Forelimb muscle (tissue), 1 donor: ENCODE measurements around the gene CCDC117. TPM values are rescaled to one million over a fixed set of nuclear protein-coding genes. Genes with fewer than 3 reads are reported as not detected.
A peak's percentile ranks its signal among the peaks of the same experiment; 100 is the strongest.

Experiments used
- DNase-seq: peaks from one replicate; pipeline ENCODE4 v3.0.0-alpha.2; 2013; ENCODE audit warnings: low read depth
- polyA plus RNA-seq: library from polyadenylated mRNA; unstranded; fragments of 120-200 nt; gene quantifications from one replicate; pipeline ENCODE4 v1.2.1, GENCODE V29; 2013; ENCODE audit not compliant: insufficient read length

The CCDC117 gene
- polyA plus RNA-seq, 1 donor = 23.0 TPM

- no peak for DNase-seq
These were observed 3.0 kb upstream of the CCDC117 start for GRCh38 chr22:28769394-28770085.

- no peak for DNase-seq
These were observed 1.2 kb upstream of the CCDC117 start for GRCh38 chr22:28771195-28771791.

- no peak for DNase-seq
These were observed 969 bp downstream of the CCDC117 start for GRCh38 chr22:28773461-28773867.

- no peak for DNase-seq
These were observed 1.9 kb downstream of the CCDC117 start for GRCh38 chr22:28774378-28774777.

GRCh38 chr22:28779833-28780232 lies 7.3 kb downstream of the CCDC117 start:
- no peak for DNase-seq

- no peak for DNase-seq
These were observed 7.8 kb downstream of the CCDC117 start for GRCh38 chr22:28780296-28780695.

- DNase-seq = no peak
These were observed 11.5 kb downstream of the CCDC117 start for GRCh38 chr22:28783786-28784671.

- no peak for DNase-seq
These were observed 16.1 kb downstream of the CCDC117 start for GRCh38 chr22:28788601-28789000.

GRCh38 chr22:28791124-28791523 lies 18.6 kb downstream of the CCDC117 start:
- DNase-seq = no peak

- DNase-seq = no peak
These were observed 19.5 kb downstream of the CCDC117 start for GRCh38 chr22:28791841-28792490.

- DNase-seq = no peak
These were observed 20.2 kb downstream of the CCDC117 start for GRCh38 chr22:28792491-28793383.

- DNase-seq = no peak
These were observed 21.6 kb downstream of the CCDC117 start for GRCh38 chr22:28793976-28794584.

GRCh38 chr22:28795071-28795693 lies 22.7 kb downstream of the CCDC117 start:
- no peak for DNase-seq

- no peak for DNase-seq
These were observed 23.7 kb downstream of the CCDC117 start for GRCh38 chr22:28795932-28796856.

GRCh38 chr22:28798810-28799605 lies 26.5 kb downstream of the CCDC117 start:
- DNase-seq = no peak

GRCh38 chr22:28799606-28800307 lies 27.3 kb downstream of the CCDC117 start:
- no peak for DNase-seq

GRCh38 chr22:28800308-28801041 lies 28.0 kb downstream of the CCDC117 start, which contains the start of gene XBP1:
Gene XBP1, minus strand, starts transcription at chr22:28800569.
- DNase-seq = peak; percentile 87
